VCaP (cell line): ENCODE measurements around the gene PLEKHA3.

Source experiments
- H3K27ac ChIP-seq: fragments of 450-650 bp; 2 replicates; pipeline ENCODE4 v1.5.1; 2017
- CTCF ChIP-seq: fragments of 450-650 bp; conservative IDR thresholded peaks from 2 replicates; pipeline ENCODE4 v1.5.1; 2017; ENCODE audit warnings: mild to moderate bottlenecking, moderate library complexity

The PLEKHA3 gene

DNA sequence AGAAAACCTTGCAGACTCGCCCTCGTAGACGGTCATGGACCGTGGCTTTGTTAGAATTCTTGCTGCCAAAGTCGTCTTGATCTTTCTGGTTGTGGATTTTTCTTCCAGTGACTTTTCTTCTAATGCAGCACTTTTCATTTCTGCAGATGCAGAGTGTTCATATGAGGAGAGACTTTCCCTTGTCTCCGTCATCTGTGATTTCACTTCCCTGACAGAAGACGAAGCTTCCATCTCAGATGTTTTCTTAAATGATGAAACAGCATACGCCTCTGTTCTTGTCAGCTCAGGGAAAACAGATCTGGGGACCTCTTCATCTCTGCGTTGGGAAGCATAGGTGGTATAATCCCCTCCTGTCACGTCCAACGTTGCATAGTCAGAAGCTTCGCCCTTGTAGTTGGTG is 50.9 kb downstream of the PLEKHA3 start:
- TF ChIP-seq CTCF, result no peak

DNA sequence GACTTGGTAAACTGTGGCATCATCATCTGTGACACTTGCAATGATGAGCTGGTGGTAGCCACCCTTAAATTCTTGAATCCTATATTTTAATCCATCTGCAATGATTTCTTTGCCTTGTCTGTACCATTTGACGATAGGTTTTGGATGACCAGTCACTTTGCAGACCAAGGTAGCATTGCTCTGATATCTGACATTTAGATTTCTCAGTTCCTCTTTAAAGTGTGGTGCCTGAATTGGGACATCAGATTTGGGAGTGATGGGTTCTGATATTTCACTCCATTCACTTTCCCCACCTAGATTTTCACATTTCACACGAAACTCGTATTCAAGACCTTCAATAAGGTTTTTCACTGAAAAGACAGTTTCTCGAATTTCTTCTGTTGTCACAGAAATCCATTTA is 55.8 kb downstream of the PLEKHA3 start:
- TF ChIP-seq CTCF, result no peak
- H3K27ac ChIP-seq, result no peak overlapping the region

More for the DNA sequence above, 50.9 kb downstream of the PLEKHA3 start:
- no peak overlapping the region for H3K27ac ChIP-seq

GRCh38 chr2:178542161-178542560 is 61.9 kb downstream of the PLEKHA3 start:
- TF ChIP-seq CTCF, result no peak
- H3K27ac ChIP-seq, result no peak overlapping the region

- no peak for TF ChIP-seq CTCF
- H3K27ac ChIP-seq, result no peak overlapping the region
Observed at GRCh38 chr2:178542569-178542968, 62.3 kb downstream of the PLEKHA3 start.

GRCh38 chr2:178550352-178550751 is 70.1 kb downstream of the PLEKHA3 start:
- TF ChIP-seq CTCF, result no peak
- no peak overlapping the region for H3K27ac ChIP-seq

GRCh38 chr2:178553047-178553446 is 72.8 kb downstream of the PLEKHA3 start:
- no peak overlapping the region for H3K27ac ChIP-seq
- TF ChIP-seq CTCF, result no peak
